Breast epithelium (tissue), 4 donors: Measurements from ENCODE around the gene ZFHX2. TPM values are rescaled to one million over a fixed set of nuclear protein-coding genes. Genes with fewer than 3 reads are reported as not detected.

Source experiments
- DNase-seq, 2 donors: peaks; one replicate each; pipeline ENCODE4 v3.0.0-alpha.2; 2019; ENCODE audit warnings: low spot score in 2 of 2
- H3K27ac ChIP-seq, 2 donors: fragments of 200-600 bp; sonication (generic) in 1 of 2; one replicate each; pipeline ENCODE4 v1.5.1; 2016 to 2019; ENCODE audit warnings: mild to moderate bottlenecking in 1 of 2
- H3K27me3 ChIP-seq, 2 donors: fragments of 200-600 bp; sonication (generic) in 1 of 2; one replicate each; pipeline versions ENCODE4 v1.5.1 to v1.6.0; 2017 to 2019; ENCODE audit warnings: control low read depth in 1 of 2, mild to moderate bottlenecking in 1 of 2
- H3K36me3 ChIP-seq: fragments of 200-600 bp; one replicate; pipeline ENCODE4 v1.5.1; 2019
- H3K4me1 ChIP-seq, 2 donors: fragments of 200-600 bp; sonication (generic); one replicate each; pipeline ENCODE4 v1.5.1; 2016 to 2019; ENCODE audit warnings: control low read depth in 1 of 2
- H3K4me3 ChIP-seq, 3 donors: fragments of 200-600 bp; sonication (generic); 1 replicate in 2 of 3; 2 replicates in 1 of 3; pipeline ENCODE4 v1.5.1; 2016 to 2019; ENCODE audit warnings: mild to moderate bottlenecking in 3 of 3, moderate library complexity in 2 of 3
- H3K9me3 ChIP-seq, 2 donors: fragments of 200-600 bp; sonication (generic) in 1 of 2; one replicate each; pipeline ENCODE4 v1.5.1; 2016 to 2019; ENCODE audit warnings: control low read depth in 1 of 2
- CTCF ChIP-seq, 3 donors: fragments of 450-650 bp; IDR thresholded peaks; one replicate each; pipeline ENCODE4 v1.5.1; 2016 to 2017; ENCODE audit warnings: antibody characterized with exemption in 3 of 3, mild to moderate bottlenecking in 3 of 3, moderate library complexity in 3 of 3
- POLR2A ChIP-seq: fragments of 450-650 bp; IDR thresholded peaks from one replicate; pipeline ENCODE4 v1.6.1; 2016; ENCODE audit warnings: antibody characterized with exemption, mild to moderate bottlenecking, moderate library complexity
- POLR2AphosphoS5 ChIP-seq, 3 donors: sonication (generic); formaldehyde crosslinking; IDR thresholded peaks; one replicate each; pipeline ENCODE4 v1.6.1; 2017; ENCODE audit warnings: antibody characterized with exemption in 3 of 3
- intact Hi-C: fragments of 100-400 bp; cut with DNase I; formaldehyde crosslinking; loops from one replicate; pipeline ENCODE4 v1.15.1; 2023; ENCODE audit warnings: low total_unique reads
- total RNA-seq, 3 donors: library from RNA; depleted of rRNA; stranded (reverse); fragments of >200 nt; gene quantifications; one replicate each; pipeline ENCODE4 v1.1.0, GENCODE V29; 2016

Gene ZFHX2
- total RNA-seq, 3 donors from 2014 or later: 0.48 to 1.2 (median 0.66) TPM

DNA sequence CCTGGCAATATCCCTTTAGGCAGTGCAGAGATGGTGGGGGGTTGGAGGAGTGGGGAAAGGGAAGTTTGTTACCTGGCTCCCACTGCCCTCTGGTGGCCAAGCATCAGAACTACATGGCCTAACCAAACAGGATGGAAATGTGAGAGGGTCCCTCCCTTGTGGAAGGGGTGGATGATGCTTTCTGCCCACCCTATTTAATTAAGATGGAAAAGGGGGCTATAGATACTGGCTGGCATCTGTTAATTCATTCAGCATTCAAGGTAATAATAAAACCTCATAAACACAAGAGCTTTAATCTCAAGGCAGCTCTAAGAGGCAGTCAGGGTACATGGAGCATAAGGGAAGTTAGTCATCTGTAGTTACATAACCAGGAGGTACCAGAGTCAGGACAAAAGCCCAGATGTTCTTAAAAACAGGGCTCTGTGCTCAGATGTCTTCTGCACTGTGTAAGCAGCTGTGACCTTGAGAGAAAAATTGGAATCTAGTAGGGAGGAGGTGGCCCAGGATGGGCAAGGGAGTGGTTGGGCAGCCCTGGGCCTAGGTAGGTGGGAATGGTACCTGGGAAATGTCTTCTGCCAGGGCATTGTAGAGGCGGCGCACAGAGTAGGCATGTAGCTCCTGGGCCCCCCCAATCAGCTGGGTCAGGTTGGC is 11.4 kb upstream of the ZFHX2 start:
- H3K27ac ChIP-seq: peak overlapping the region; percentile 63 to 76
- H3K4me1 ChIP-seq: peaks cover 1 to 4% of the 10 kb centered on the region in 2 donors
- H3K27me3 ChIP-seq: no peaks in the 10 kb centered on the region
- H3K4me3 ChIP-seq: no peak overlapping the region
- intact Hi-C loops: loop anchor here (5.0 kb wide), 2 partner anchors 86 to 789 kb away; no protein-coding TSS in a partner anchor
- DNase-seq: no peak
- no peaks in the 10 kb centered on the region for H3K9me3 ChIP-seq
- H3K36me3 ChIP-seq: no peaks in the 10 kb centered on the region
- TF ChIP-seq POLR2AphosphoS5 (IDR thresholded peaks at IDR 0.05) (no peak), CTCF (IDR thresholded peaks at IDR 0.05) (peak; percentile 82 to 90 (median 86))

- Histone ChIP-seq H3K4me3 (no peak overlapping the region), H3K4me1 (peaks cover 0 to 4% of the 10 kb centered on the region in 2 donors), H3K9me3 (no peaks in the 10 kb centered on the region), H3K27ac (peak overlapping the region; percentile 63 to 76), H3K27me3 (no peaks in the 10 kb centered on the region), H3K36me3 (no peaks in the 10 kb centered on the region)
- no peak for TF ChIP-seq CTCF (IDR thresholded peaks at IDR 0.05)
- no peak for TF ChIP-seq POLR2AphosphoS5 (IDR thresholded peaks at IDR 0.05)
- no peak for TF ChIP-seq POLR2A
- intact Hi-C loops: loop anchor here (5.0 kb wide), 2 partner anchors 85 to 790 kb away; no protein-coding TSS in a partner anchor
- DNase-seq: peak in 1 of 2 donors; percentile 73
These were observed 10.6 kb upstream of the ZFHX2 start for GRCh38 chr14:23561873-23562821.

DNA sequence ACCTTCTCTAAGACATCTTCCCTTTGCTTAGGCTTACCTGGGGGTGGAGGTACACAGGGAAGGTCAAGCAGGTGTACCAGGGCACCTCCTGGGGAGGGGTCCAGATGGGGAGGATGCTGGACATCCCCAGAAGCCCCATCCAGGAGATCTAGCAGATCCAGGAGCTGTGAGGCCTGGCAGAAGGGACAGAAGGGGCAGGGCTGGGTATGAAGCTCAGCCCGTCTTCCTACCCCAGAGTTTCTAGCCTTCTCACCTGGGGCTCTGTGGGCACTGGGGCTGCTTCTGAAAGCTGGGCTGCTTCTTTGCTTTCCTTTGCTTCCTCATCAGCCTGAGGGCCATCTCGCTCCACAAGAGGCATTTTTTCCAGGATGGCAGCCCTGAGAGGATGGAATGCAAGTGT is 9.7 kb upstream of the ZFHX2 start:
- no peaks in the 10 kb centered on the region for H3K27me3 ChIP-seq
- no peak overlapping the region for H3K4me3 ChIP-seq
- peak overlapping the region; percentile 63 to 76 for H3K27ac ChIP-seq
- intact Hi-C loops: loop anchor here (5.0 kb wide), 2 partner anchors 84 to 791 kb away; no protein-coding TSS in a partner anchor
- H3K9me3 ChIP-seq: no peaks in the 10 kb centered on the region
- H3K36me3 ChIP-seq: no peaks in the 10 kb centered on the region
- no peak for DNase-seq
- TF ChIP-seq POLR2AphosphoS5 (IDR thresholded peaks at IDR 0.05): no peak
- no peak for TF ChIP-seq POLR2A
- H3K4me1 ChIP-seq: no peaks in the 10 kb centered on the region

GRCh38 chr14:23559926-23560520 is 8.5 kb upstream of the ZFHX2 start:
- Histone ChIP-seq H3K27ac (no peak overlapping the region), H3K36me3 (no peaks in the 10 kb centered on the region), H3K4me3 (no peak overlapping the region), H3K27me3 (no peaks in the 10 kb centered on the region), H3K4me1 (no peaks in the 10 kb centered on the region), H3K9me3 (no peaks in the 10 kb centered on the region)
- intact Hi-C loops: loop anchor here (5.0 to 10.0 kb wide), 3 partner anchors 83 to 792 kb away; partner anchors contain the start of genes BCL2L2 and PPP1R3E
- DNase-seq: no peak
- TF ChIP-seq POLR2AphosphoS5 (IDR thresholded peaks at IDR 0.05) (no peak), POLR2A (no peak), CTCF (IDR thresholded peaks at IDR 0.05) (no peak)
